Gastrocnemius medialis (tissue), 4 donors: ENCODE data around the gene GRIA4. TPM values are rescaled to one million over a fixed set of nuclear protein-coding genes. Genes with fewer than 3 reads are reported as not detected.

Experiments
- ATAC-seq, 2 donors: fragments of 150-250 bp; one replicate each; pipeline ENCODE4 v1.9.1; 2016
- DNase-seq, 2 donors: peaks; one replicate each; pipeline ENCODE4 v3.0.0-alpha.2; 2019
- H3K27ac ChIP-seq, 4 donors: fragments of 200-600 bp; sonication (generic); 1 replicate in 1 of 4; 2 replicates in 3 of 4; pipeline ENCODE4 v1.5.1; 2016 to 2018; ENCODE audit warnings: mild to moderate bottlenecking in 2 of 4, moderate library complexity in 1 of 4
- H3K27me3 ChIP-seq, 3 donors: fragments of 200-600 bp; sonication (generic) in 2 of 3; 1 replicate in 1 of 3; 2 replicates in 2 of 3; pipeline versions ENCODE4 v1.5.1 to v1.6.0; 2016 to 2019; ENCODE audit warnings: mild to moderate bottlenecking in 1 of 3, moderate library complexity in 1 of 3
- H3K36me3 ChIP-seq, 2 donors: fragments of 200-600 bp; sonication (generic) in 1 of 2; one replicate each; pipeline ENCODE4 v1.5.1; 2017 to 2018
- H3K4me1 ChIP-seq, 2 donors: fragments of 200-600 bp; sonication (generic) in 1 of 2; one replicate each; pipeline ENCODE4 v1.5.1; 2016 to 2017; ENCODE audit warnings: mild to moderate bottlenecking in 2 of 2
- H3K4me3 ChIP-seq, 4 donors: fragments of 200-600 bp; sonication (generic) in 3 of 4; 1 replicate in 1 of 4; 2 replicates in 3 of 4; pipeline ENCODE4 v1.5.1; 2016 to 2019; ENCODE audit warnings: mild to moderate bottlenecking in 2 of 4
- H3K9me3 ChIP-seq, 3 donors: fragments of 200-600 bp; sonication (generic) in 2 of 3; 1 replicate in 1 of 3; 2 replicates in 2 of 3; pipeline ENCODE4 v1.5.1; 2016 to 2019
- POLR2A ChIP-seq, 2 donors: fragments of 450-650 bp; IDR thresholded peaks; one replicate each; pipeline ENCODE4 v1.6.1; 2017; ENCODE audit warnings: antibody characterized with exemption in 2 of 2, mild to moderate bottlenecking in 2 of 2, moderate library complexity in 2 of 2
- in situ Hi-C, 4 donors: fragments of 200-750 bp; cut with MboI; loops; one replicate each; pipeline versions ENCODE4 v1.15.0 to v1.8.0; 2017; ENCODE audit warnings: low sequenced_read_pairs in 4 of 4
- intact Hi-C: fragments of 100-400 bp; cut with DNase I; formaldehyde crosslinking; loops from one replicate; pipeline ENCODE4 v1.15.1; 2023; ENCODE audit warnings: low total_unique reads
- total RNA-seq, 4 donors: library from RNA; depleted of rRNA; stranded (reverse); fragments of >200 nt; gene quantifications; one replicate each; pipeline versions ENCODE4 v1.1.0 to v1.2.3, GENCODE V29; 2016
- TF ChIP-seq, protein P1 (sequence below), 5 experiments: fragments of 450-650 bp in 3 of 5; fragments of 200-600 bp in 2 of 5; sonication (generic) in 2 of 5; IDR thresholded peaks in 4 of 5; conservative IDR thresholded peaks in 1 of 5; 1 replicate in 4 of 5; 2 replicates in 1 of 5; pipeline ENCODE4 v1.5.1; 2016 to 2019; ENCODE audit warnings: antibody characterized with exemption in 5 of 5, mild to moderate bottlenecking in 3 of 5, moderate library complexity in 3 of 5

The GRIA4 gene
- total RNA-seq, 4 donors from 2014 or later = not detected

DNA sequence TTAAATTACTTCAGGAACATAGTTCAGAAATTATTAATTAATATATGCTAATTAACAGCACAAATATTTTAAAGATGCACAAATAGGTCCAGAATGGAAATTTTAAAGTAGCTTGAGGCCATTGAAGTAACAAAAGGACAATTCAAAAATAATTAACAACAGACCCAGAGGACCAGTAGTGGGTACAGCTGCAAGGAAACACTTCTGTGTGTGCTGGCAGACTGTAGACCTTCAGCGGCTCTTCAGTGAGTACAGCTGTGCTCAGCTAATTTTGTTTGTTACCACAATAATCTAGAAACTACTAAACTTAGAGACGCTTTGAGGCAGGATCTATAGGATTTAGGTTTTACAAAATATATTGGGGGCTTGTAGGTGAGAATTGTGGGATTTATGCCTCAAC is 103.8 kb downstream of the GRIA4 start:
- no peak for ATAC-seq

DNA sequence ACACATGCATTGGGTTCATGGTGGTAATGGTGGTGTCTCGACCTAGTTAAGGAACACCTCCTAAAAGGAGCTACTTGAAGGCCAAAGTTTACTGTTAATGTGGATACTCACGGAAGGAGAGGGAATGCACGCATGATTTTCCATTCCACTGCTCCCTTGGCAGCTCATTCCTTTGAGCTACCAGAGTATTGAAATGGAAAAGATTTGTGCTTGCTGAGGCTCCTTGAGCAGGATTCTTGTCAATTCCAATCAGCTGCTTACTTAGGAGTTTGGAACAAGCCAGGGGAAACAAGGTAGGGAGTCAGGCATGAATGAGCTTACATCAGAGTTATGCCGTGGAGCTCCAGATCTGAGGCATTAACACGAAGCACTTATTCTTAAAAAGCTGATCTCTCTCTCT is 108.8 kb downstream of the GRIA4 start:
- no peak overlapping the region for H3K27ac ChIP-seq
- no peaks in the 10 kb centered on the region for H3K27me3 ChIP-seq
- in situ Hi-C loops = no loop called here
- no peaks in the 10 kb centered on the region for H3K9me3 ChIP-seq
- DNase-seq = no peak
- no peak for ATAC-seq
- intact Hi-C loops = no loop called here
- TF ChIP-seq POLR2A (IDR thresholded peaks at IDR 0.05) = no peak
- TF ChIP-seq, protein P1, sequence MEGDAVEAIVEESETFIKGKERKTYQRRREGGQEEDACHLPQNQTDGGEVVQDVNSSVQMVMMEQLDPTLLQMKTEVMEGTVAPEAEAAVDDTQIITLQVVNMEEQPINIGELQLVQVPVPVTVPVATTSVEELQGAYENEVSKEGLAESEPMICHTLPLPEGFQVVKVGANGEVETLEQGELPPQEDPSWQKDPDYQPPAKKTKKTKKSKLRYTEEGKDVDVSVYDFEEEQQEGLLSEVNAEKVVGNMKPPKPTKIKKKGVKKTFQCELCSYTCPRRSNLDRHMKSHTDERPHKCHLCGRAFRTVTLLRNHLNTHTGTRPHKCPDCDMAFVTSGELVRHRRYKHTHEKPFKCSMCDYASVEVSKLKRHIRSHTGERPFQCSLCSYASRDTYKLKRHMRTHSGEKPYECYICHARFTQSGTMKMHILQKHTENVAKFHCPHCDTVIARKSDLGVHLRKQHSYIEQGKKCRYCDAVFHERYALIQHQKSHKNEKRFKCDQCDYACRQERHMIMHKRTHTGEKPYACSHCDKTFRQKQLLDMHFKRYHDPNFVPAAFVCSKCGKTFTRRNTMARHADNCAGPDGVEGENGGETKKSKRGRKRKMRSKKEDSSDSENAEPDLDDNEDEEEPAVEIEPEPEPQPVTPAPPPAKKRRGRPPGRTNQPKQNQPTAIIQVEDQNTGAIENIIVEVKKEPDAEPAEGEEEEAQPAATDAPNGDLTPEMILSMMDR (IDR thresholded peaks at IDR 0.05 in 4 of 5, conservative IDR thresholded peaks at IDR 0.05 in 1 of 5) = no peak
- H3K4me3 ChIP-seq = no peak overlapping the region
- H3K36me3 ChIP-seq = no peaks in the 10 kb centered on the region
- H3K4me1 ChIP-seq = no peaks in the 10 kb centered on the region

More for the DNA sequence above, 103.8 kb downstream of the GRIA4 start:
- TF ChIP-seq, protein P1 (IDR thresholded peaks at IDR 0.05 in 4 of 5, conservative IDR thresholded peaks at IDR 0.05 in 1 of 5) = no peak
- TF ChIP-seq POLR2A (IDR thresholded peaks at IDR 0.05) = no peak
- H3K4me3 ChIP-seq = no peak overlapping the region
- no peaks in the 10 kb centered on the region for H3K36me3 ChIP-seq
- no peak overlapping the region for H3K27ac ChIP-seq
- no peaks in the 10 kb centered on the region for H3K27me3 ChIP-seq
- intact Hi-C loops (no loop called here), in situ Hi-C loops (no loop called here)
- DNase-seq = no peak
- H3K9me3 ChIP-seq = no peaks in the 10 kb centered on the region
- H3K4me1 ChIP-seq = no peaks in the 10 kb centered on the region

DNA sequence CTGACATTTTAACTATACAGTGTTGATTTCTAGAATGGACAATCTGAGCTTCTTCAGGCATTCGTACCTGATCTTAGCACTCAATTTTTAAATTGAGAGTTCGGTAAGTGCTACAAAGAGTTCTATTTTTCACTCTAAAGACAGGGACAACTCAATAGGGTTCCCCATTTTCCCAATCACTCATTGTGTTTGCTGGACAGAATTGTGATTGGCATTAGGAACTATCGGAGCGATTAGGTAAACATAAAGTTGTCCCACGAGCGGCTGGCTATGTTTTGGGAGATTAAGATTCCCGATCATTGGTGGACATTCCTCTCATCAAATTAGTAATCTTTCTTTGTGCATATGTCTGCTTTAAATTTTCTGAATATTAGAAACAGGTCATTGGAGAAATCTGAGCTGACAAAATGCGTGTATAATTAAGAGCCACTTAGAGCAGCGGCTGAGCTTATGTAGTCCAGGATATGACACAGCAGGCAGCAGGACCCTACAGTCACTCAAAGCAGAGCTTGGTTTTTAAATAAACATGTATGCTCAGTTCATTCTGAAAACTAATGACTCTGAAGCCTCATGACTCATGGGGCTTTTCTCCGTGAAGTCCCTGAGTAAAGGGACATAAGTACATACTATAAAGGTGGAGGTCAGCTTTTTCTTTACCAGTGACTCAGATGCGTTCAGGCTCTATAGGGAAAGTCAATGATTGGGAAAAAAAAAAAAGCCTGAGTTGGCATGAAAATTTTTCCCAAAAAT is 109.4 kb downstream of the GRIA4 start:
- Histone ChIP-seq H3K36me3 (no peaks in the 10 kb centered on the region), H3K27me3 (no peaks in the 10 kb centered on the region), H3K27ac (no peak overlapping the region), H3K4me3 (no peak overlapping the region), H3K9me3 (no peaks in the 10 kb centered on the region), H3K4me1 (no peaks in the 10 kb centered on the region)
- in situ Hi-C loops (no loop called here), intact Hi-C loops (no loop called here)
- DNase-seq (no peak), ATAC-seq (no peak)
- no peak for TF ChIP-seq POLR2A (IDR thresholded peaks at IDR 0.05)
- TF ChIP-seq, protein P1 (IDR thresholded peaks at IDR 0.05 in 4 of 5, conservative IDR thresholded peaks at IDR 0.05 in 1 of 5) = no peak

DNA sequence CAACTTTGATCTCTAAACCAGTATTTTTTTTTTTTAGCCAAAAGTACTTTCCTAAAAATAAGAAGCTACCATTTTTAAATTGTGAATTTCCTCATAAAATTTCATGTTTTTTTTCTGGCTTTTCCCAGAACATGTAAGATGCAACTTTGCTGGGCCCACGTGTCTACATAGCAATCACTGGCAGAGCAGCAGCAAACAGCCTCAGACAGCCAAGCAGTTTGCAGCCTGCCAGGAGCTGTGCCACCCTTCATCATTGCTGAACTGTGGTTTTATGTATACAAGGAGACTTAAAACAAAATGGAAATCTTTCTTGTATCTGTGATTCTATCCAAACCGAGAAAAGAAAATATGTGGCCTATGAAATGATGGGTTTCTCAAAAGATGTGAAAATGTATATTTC is 110.2 kb downstream of the GRIA4 start:
- H3K27ac ChIP-seq = no peak overlapping the region
- no peaks in the 10 kb centered on the region for H3K27me3 ChIP-seq
- ATAC-seq (no peak), DNase-seq (no peak)
- in situ Hi-C loops (no loop called here), intact Hi-C loops (no loop called here)
- TF ChIP-seq, protein P1 (IDR thresholded peaks at IDR 0.05 in 4 of 5, conservative IDR thresholded peaks at IDR 0.05 in 1 of 5) = no peak
- TF ChIP-seq POLR2A (IDR thresholded peaks at IDR 0.05) = no peak
- H3K9me3 ChIP-seq = no peaks in the 10 kb centered on the region
- no peaks in the 10 kb centered on the region for H3K4me1 ChIP-seq
- H3K36me3 ChIP-seq = no peaks in the 10 kb centered on the region
- H3K4me3 ChIP-seq = no peak overlapping the region

DNA sequence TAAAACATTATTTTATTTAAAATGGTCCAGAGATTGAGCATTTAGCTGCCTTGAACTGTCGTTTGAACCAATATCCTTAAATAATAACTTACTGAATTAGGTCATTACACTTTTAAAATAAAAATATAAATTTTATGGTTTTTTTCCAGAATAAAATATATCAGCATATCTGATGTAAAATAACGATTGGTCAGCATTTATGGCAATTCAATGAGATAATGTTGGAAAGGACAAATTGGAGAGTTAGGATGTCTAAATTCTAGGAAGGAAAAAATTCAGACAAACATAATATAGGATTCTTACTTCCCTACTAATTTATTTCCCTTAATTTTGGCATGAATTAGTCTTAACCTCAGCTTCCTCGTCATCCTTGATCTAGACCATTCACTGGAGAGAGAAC is 113.4 kb downstream of the GRIA4 start:
- no peaks in the 10 kb centered on the region for H3K4me1 ChIP-seq
- intact Hi-C loops (no loop called here), in situ Hi-C loops (no loop called here)
- ATAC-seq = no peak
- no peak overlapping the region for H3K4me3 ChIP-seq
- no peak for TF ChIP-seq POLR2A (IDR thresholded peaks at IDR 0.05)
- TF ChIP-seq, protein P1 (IDR thresholded peaks at IDR 0.05 in 4 of 5, conservative IDR thresholded peaks at IDR 0.05 in 1 of 5) = no peak
- no peak for DNase-seq
- no peak overlapping the region for H3K27ac ChIP-seq
- H3K27me3 ChIP-seq = no peaks in the 10 kb centered on the region
- H3K9me3 ChIP-seq = no peaks in the 10 kb centered on the region
- no peaks in the 10 kb centered on the region for H3K36me3 ChIP-seq
